ENCODE measurements around the gene CELF3. TPM values are rescaled to one million over a fixed set of nuclear protein-coding genes. Genes with fewer than 3 reads are reported as not detected.

The CELF3 gene
- total RNA-seq, 1 donor = not detected

- H3K9me3 ChIP-seq (ENCODE audit: low read depth, low read length) = no peaks in the 10 kb centered on the region
- H3K27me3 ChIP-seq (ENCODE audit: insufficient read depth, low read length) = peaks cover 31% of the 10 kb centered on the region
- peaks cover 5% of the 10 kb centered on the region for H3K4me1 ChIP-seq (ENCODE audit: insufficient read depth, low read length)
- no peak overlapping the region for H3K4me3 ChIP-seq (ENCODE audit: low read length)
Measured at GRCh38 chr1:151713874-151714273, 2.7 kb downstream of the CELF3 start.

- H3K4me3 ChIP-seq (ENCODE audit: low read length) = no peak overlapping the region
- peaks cover 5% of the 10 kb centered on the region for H3K4me1 ChIP-seq (ENCODE audit: insufficient read depth, low read length)
- H3K9me3 ChIP-seq (ENCODE audit: low read depth, low read length) = no peaks in the 10 kb centered on the region
- H3K27me3 ChIP-seq (ENCODE audit: insufficient read depth, low read length) = peaks cover 23% of the 10 kb centered on the region
Measured at GRCh38 chr1:151713044-151713443, 3.6 kb downstream of the CELF3 start.

DNA sequence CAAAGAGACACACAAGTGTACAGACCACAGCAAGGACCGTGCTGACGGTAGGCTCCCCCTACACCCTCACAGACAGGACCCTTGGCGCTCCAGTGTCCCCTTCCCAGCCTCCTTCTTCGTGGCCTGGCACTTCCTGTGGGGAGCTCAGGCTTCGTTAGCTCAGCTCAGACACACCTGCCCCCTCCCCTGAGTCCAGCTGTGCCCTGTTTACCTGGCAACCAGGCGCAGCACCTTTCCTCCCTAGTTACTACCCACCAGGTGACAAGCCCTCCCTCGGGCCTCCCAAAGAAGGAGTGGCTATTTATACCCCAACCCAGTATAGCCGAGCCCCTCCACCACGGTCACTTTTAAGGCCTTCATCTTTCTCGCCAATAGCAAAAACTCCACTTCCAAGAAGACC, 4.7 kb downstream of the CELF3 start:
- Histone ChIP-seq H3K9me3 (ENCODE audit: low read depth, low read length) (no peaks in the 10 kb centered on the region), H3K27me3 (ENCODE audit: insufficient read depth, low read length) (peaks cover 13% of the 10 kb centered on the region), H3K4me3 (ENCODE audit: low read length) (no peak overlapping the region), H3K4me1 (ENCODE audit: insufficient read depth, low read length) (peaks cover 2% of the 10 kb centered on the region)

DNA sequence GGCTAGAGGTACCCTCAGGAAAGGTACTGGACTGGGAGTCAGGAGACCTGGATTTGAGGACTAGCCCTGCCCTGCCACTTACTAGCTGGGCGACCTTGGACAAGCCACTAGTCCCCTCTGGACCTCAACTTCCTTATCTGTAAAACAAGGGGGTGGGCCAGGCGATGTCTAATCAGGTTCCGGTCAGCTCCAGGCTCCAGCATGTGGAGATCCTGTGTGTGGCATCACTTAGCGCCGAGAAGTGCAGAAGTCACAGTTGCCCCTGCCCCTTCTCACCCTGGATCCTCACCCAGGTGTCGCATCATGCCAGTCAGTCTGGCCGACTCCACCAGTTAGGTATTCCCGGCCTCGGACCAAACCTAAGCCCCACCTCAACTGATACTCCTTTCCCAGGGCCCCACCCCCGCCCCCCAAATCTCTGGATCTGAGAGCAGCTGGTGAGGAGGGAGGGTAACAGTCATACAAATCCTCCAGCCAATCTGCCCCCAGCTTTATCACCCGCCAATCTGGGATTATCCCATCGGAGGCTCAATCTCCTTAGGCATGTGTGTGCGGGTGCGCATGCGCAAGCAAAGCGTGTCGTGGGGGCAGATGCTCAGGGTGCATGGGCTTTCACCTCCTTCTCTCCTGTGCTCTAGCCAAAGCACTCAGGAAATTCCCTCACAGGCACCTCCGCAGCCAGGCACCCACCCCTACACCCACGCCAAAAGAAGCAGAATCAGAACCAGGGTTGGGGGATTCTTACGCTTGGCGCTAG, 5.4 kb downstream of the CELF3 start:
- H3K4me3 ChIP-seq (ENCODE audit: low read length) = no peak overlapping the region
- H3K4me1 ChIP-seq (ENCODE audit: insufficient read depth, low read length) = no peaks in the 10 kb centered on the region
- H3K27me3 ChIP-seq (ENCODE audit: insufficient read depth, low read length) = peaks cover 9% of the 10 kb centered on the region
- H3K9me3 ChIP-seq (ENCODE audit: low read depth, low read length) = no peaks in the 10 kb centered on the region

GRCh38 chr1:151710187-151710840, 6.3 kb downstream of the CELF3 start:
- peaks cover under 1% of the 10 kb centered on the region for H3K27me3 ChIP-seq (ENCODE audit: insufficient read depth, low read length)
- no peak overlapping the region for H3K4me3 ChIP-seq (ENCODE audit: low read length)
- H3K4me1 ChIP-seq (ENCODE audit: insufficient read depth, low read length) = no peaks in the 10 kb centered on the region
- H3K9me3 ChIP-seq (ENCODE audit: low read depth, low read length) = no peaks in the 10 kb centered on the region

GRCh38 chr1:151708891-151709290, 7.7 kb downstream of the CELF3 start:
- Histone ChIP-seq H3K4me1 (ENCODE audit: insufficient read depth, low read length) (no peaks in the 10 kb centered on the region), H3K27me3 (ENCODE audit: insufficient read depth, low read length) (no peaks in the 10 kb centered on the region), H3K9me3 (ENCODE audit: low read depth, low read length) (no peaks in the 10 kb centered on the region), H3K4me3 (ENCODE audit: low read length) (no peak overlapping the region)

- H3K9me3 ChIP-seq (ENCODE audit: low read depth, low read length) = no peaks in the 10 kb centered on the region
Measured at GRCh38 chr1:151707541-151708065, 9.0 kb downstream of the CELF3 start.

GRCh38 chr1:151706464-151707415, 9.9 kb downstream of the CELF3 start:
- no peaks in the 10 kb centered on the region for H3K4me1 ChIP-seq (ENCODE audit: insufficient read depth, low read length)
- no peak overlapping the region for H3K4me3 ChIP-seq (ENCODE audit: low read length)
- H3K9me3 ChIP-seq (ENCODE audit: low read depth, low read length) = no peaks in the 10 kb centered on the region
- no peaks in the 10 kb centered on the region for H3K27me3 ChIP-seq (ENCODE audit: insufficient read depth, low read length)

More at GRCh38 chr1:151707541-151708065, 9.0 kb downstream of the CELF3 start:
- Histone ChIP-seq H3K4me3 (ENCODE audit: low read length) (no peak overlapping the region), H3K27me3 (ENCODE audit: insufficient read depth, low read length) (no peaks in the 10 kb centered on the region), H3K4me1 (ENCODE audit: insufficient read depth, low read length) (no peaks in the 10 kb centered on the region)

GRCh38 chr1:151705753-151706463, 10.7 kb downstream of the CELF3 start:
- Histone ChIP-seq H3K9me3 (ENCODE audit: low read depth, low read length) (no peaks in the 10 kb centered on the region), H3K4me1 (ENCODE audit: insufficient read depth, low read length) (no peaks in the 10 kb centered on the region), H3K27me3 (ENCODE audit: insufficient read depth, low read length) (no peaks in the 10 kb centered on the region), H3K4me3 (ENCODE audit: low read length) (no peak overlapping the region)

DNA sequence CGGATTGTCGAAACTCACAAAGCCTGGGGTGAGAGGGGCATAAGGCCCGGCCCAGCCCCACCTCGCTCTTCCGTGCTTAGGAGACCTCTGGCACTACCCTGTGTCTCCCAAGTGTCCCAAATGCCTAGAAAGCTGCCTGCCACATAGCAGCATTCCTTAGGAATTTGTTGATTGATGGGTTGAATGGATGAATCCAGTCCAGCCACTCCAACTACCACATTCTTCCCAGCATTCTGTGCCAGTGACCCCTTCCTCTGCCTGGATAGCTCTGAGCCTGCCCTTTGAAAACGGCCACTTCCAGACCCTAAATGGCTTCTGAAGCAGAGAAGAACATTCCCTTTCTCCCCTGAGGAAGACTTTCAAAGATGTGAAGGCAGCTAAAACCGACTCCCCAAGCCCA, 11.5 kb downstream of the CELF3 start:
- H3K4me1 ChIP-seq (ENCODE audit: insufficient read depth, low read length) = no peaks in the 10 kb centered on the region
- no peaks in the 10 kb centered on the region for H3K27me3 ChIP-seq (ENCODE audit: insufficient read depth, low read length)
- no peak overlapping the region for H3K4me3 ChIP-seq (ENCODE audit: low read length)
- H3K9me3 ChIP-seq (ENCODE audit: low read depth, low read length) = no peaks in the 10 kb centered on the region

DNA sequence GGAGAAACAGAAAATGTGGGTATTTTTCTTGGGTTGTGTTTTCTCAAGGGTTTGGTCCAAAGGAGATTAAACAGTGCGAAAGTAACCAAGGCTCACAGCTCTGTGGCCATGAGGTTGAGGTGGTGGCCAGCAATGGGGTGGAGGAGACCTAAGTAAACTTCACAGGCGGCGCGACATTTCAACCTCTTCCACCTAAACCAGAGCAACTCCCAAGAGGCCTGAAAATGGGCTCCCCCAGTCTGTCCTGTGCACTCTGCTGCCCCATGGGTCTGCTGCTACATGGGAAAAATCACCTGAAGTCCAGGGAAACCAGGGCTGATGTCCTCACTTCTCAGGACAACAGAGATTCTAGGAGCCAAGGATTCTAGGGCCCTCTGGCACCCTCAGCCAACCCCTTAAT, 12.4 kb downstream of the CELF3 start:
- Histone ChIP-seq H3K27me3 (ENCODE audit: insufficient read depth, low read length) (no peaks in the 10 kb centered on the region), H3K9me3 (ENCODE audit: low read depth, low read length) (no peaks in the 10 kb centered on the region), H3K4me3 (ENCODE audit: low read length) (no peak overlapping the region), H3K4me1 (ENCODE audit: insufficient read depth, low read length) (no peaks in the 10 kb centered on the region)

DNA sequence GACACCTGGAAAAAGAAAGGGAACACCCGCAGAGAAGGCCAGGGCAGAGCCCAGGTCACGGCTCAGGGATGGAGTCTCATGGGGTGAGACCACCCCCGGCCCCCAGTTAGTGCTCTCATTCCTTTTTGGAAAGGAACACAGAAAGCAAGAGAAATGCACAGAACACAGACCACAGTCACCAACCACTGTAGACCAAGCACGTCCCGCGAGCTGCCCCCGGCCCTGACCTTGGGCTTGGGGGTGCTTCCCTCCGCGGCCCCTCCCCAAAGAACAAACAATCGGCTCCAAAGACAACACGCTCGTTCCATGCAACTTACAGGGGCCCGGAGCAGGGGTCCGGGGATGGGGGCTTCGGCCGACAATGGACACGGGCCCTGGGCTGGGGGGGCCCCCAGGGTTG, 12.8 kb downstream of the CELF3 start:
- Histone ChIP-seq H3K4me1 (ENCODE audit: insufficient read depth, low read length) (no peaks in the 10 kb centered on the region), H3K4me3 (ENCODE audit: low read length) (no peak overlapping the region), H3K27me3 (ENCODE audit: insufficient read depth, low read length) (no peaks in the 10 kb centered on the region), H3K9me3 (ENCODE audit: low read depth, low read length) (no peaks in the 10 kb centered on the region)

GRCh38 chr1:151702936-151703335, 13.7 kb downstream of the CELF3 start:
- Histone ChIP-seq H3K4me3 (ENCODE audit: low read length) (no peak overlapping the region), H3K4me1 (ENCODE audit: insufficient read depth, low read length) (no peaks in the 10 kb centered on the region), H3K9me3 (ENCODE audit: low read depth, low read length) (no peaks in the 10 kb centered on the region), H3K27me3 (ENCODE audit: insufficient read depth, low read length) (no peaks in the 10 kb centered on the region)

DNA sequence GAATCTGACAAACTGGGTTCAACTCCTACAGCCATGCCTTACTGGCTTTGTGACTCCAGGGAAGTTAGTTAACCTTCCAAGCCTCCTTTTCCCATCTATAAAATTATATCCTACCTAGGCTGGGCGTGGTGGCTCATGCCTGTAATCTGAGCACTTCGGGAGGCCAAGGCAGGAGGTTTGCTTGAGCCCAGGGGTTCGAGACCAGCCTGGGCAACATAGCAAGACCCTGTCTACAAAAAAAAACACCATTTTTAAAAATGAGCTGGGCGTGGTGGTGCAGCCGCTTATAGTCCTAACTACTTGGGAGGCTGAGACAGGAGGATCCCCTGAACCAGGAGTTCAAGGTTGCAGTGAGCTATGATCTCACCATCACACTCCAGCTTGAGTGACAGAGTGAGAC, 15.1 kb downstream of the CELF3 start:
- Histone ChIP-seq H3K27me3 (ENCODE audit: insufficient read depth, low read length) (no peaks in the 10 kb centered on the region), H3K4me1 (ENCODE audit: insufficient read depth, low read length) (no peaks in the 10 kb centered on the region), H3K4me3 (ENCODE audit: low read length) (no peak overlapping the region), H3K9me3 (ENCODE audit: low read depth, low read length) (no peaks in the 10 kb centered on the region)

Data from mononuclear cell (primary cell).